GF-D8 (cell line): ENCODE results near the gene ARHGAP25.
A peak's percentile ranks its signal among the peaks of the same experiment; 100 is the strongest.

Experiments used
- DNase-seq: peaks from one replicate; lab custom pipeline; 2025; lab: John Stamatoyannopoulos, UW

The ARHGAP25 gene

GRCh38 chr2:68734688-68735525, at the start of gene ARHGAP25:
Gene ARHGAP25, plus strand, starts transcription at chr2:68734811. Its CDS starts 389 bp downstream, at chr2:68735200.
- DNase-seq, result peak; percentile 76

GRCh38 chr2:68686178-68686577, 48.4 kb upstream of the ARHGAP25 start:
- no peak for DNase-seq

GRCh38 chr2:68687018-68687417, 47.6 kb upstream of the ARHGAP25 start:
- no peak for DNase-seq

- DNase-seq, result peak; percentile 78
These were observed 44.8 kb upstream of the ARHGAP25 start for GRCh38 chr2:68689553-68690537.

- no peak for DNase-seq
These were observed 43.8 kb upstream of the ARHGAP25 start for GRCh38 chr2:68690851-68691250.

- peak; percentile 21 for DNase-seq
These were observed 42.1 kb upstream of the ARHGAP25 start for GRCh38 chr2:68692511-68692910.

- no peak for DNase-seq
These were observed 40.7 kb upstream of the ARHGAP25 start for GRCh38 chr2:68693951-68694350.

- no peak for DNase-seq
These were observed 38.6 kb upstream of the ARHGAP25 start for GRCh38 chr2:68695971-68696370.

- DNase-seq, result no peak
These were observed 38.1 kb upstream of the ARHGAP25 start for GRCh38 chr2:68696554-68696953.

- DNase-seq, result no peak
These were observed 35.8 kb upstream of the ARHGAP25 start for GRCh38 chr2:68698567-68699377.

- no peak for DNase-seq
These were observed 34.1 kb upstream of the ARHGAP25 start for GRCh38 chr2:68700560-68700959.

GRCh38 chr2:68706637-68707036, 28.0 kb upstream of the ARHGAP25 start:
- no peak for DNase-seq

GRCh38 chr2:68708629-68709028, 26.0 kb upstream of the ARHGAP25 start:
- DNase-seq, result no peak

GRCh38 chr2:68709421-68709911, 25.1 kb upstream of the ARHGAP25 start:
- DNase-seq, result no peak

GRCh38 chr2:68710336-68710735, 24.3 kb upstream of the ARHGAP25 start:
- DNase-seq, result no peak

GRCh38 chr2:68710756-68711155, 23.9 kb upstream of the ARHGAP25 start:
- DNase-seq, result no peak

GRCh38 chr2:68714866-68715265, 19.7 kb upstream of the ARHGAP25 start:
- peak; percentile 76 for DNase-seq

GRCh38 chr2:68715353-68716041, 19.1 kb upstream of the ARHGAP25 start:
- peak; percentile 28 for DNase-seq

GRCh38 chr2:68716604-68717304, 17.9 kb upstream of the ARHGAP25 start:
- DNase-seq, result no peak

GRCh38 chr2:68717305-68717661, 17.3 kb upstream of the ARHGAP25 start:
- DNase-seq, result no peak
